ENCODE results near the gene COLEC11.

The COLEC11 gene

DNA sequence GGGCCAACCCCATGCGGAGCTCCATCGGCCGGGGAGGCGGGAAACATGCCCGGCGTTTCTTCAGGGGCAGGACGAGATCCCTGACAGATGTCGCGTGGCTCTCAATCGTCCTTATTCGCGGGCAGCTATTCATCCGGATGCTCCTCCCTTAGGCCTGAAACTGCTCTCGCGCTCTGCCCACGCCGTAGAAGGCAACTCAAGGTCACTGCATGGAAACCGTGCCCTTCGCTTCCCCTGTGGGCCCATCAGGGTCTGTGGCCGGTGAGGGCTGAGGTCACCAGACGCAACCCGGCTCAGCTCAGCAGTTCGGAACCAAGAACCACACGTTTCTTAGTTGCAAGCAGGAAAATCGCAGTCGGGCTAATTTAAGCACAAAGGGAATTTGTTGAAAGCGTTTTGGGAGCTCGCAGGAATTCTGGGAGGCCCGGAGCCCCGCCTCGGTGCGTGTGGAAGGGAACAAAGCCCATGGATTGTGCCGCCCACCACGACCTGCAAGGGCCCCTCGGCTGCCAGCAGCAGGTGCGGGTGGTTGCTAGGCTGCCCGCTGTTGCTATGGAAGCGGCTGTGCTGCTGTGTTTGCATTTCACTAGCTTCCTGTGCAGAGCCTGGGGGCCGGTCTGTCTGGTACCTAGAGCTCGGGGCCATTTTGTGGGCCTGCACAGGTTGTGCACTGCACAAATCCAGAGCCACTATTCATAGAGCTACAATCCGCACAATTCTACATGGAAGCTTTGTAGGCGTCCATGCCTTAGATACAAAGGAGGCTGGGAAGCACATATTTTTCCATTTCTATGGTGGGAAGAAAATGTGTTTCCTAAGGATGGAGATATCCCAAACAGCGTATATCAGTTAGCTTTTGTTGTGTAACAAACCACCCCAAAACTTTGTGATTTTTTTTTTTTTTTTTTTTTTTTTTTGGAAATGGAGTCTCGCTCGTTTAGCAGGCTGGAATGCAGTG, 57.1 kb downstream of the COLEC11 start:
- peak in 57 of 58 donors; percentile 11 to 86 (median 70) for DNase-seq

DNA sequence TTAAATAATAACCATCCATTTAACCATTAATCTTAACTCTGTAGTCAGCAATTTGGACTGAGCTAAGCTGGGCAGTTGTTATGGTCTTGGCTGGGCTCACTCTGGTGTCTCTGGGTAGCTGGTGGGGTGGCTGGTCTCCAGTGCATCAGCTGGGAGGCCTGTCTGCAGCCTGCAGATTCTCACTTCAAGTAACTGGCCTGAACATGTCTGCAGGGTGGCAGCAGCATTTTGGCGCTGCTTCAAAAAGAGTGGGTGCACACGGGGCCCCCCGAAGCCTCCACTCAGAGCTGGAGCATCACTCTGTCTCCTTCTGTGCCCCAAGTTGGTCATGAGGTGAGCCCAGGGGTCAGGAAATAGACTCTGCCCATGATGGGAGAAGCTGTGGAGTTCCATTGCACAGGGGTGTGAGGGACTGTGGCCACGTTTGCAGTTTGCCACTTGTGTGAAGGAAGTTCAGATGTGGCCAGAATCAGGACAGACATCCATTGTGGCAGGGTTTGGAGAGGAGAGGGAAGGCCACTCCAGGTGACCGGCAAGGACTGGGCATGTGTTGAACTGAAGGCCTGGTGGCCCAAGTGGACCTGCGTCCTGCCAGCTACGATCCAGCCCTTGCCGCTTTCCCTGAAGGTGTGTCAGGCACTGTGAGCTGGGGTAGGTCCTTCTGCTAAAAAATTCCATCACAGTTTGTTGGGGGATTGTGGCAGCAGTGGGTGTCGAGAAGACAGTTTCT, 58.1 kb downstream of the COLEC11 start:
- no peak for DNase-seq

DNA sequence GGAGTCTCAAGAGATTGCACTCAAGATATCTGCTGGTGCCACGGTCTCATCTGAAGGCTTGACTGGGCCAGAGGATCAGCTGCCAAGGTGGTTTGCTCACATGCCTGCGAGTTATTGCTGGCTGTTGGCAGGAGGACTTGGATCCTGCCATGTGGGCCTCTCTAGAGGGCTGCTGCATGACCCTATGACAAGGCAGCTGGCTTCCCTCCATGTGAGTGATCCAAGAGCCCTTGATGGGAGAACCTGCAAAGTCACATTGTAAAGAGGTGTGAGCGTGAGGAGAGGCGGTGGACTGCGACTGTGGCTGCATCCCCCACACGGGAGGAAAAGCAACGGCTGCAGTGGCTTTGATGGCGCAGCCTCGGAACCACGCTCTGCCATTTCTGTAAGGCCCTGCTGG, 59.1 kb downstream of the COLEC11 start:
- DNase-seq, result no peak

DNA sequence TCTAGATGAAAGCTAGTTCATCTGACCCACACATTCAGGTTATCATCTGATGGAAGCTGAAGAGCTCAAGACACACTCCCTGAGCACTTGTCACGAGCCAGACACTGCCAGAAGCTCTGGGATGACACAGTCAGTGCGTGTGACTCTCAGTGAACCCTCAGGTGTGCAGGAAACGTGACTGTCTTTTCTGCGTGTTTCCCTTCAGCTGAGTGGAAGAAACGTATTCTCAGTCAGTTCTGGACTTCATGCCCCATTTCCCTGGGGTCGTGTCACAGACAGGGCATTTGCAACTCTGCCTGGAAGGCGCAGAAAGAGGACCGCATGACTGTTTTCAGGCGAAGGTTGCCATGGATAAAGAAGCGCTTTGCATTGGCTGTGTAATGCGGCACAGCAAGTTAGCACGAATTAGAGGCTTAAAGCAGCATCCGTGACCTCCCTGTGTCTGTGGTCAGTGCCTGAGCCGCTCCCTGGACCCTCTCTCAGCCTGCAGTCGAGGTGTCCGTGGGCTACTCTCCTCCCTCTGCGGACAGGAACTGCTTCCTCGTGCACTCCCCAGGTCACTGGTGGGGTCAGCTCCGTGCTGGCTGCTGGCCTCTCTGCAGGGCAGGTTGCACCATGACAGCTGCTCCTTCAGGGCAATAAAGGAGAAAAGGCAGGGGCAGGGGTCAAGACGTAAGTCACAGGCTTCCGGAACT, 59.8 kb downstream of the COLEC11 start:
- no peak for DNase-seq

DNA sequence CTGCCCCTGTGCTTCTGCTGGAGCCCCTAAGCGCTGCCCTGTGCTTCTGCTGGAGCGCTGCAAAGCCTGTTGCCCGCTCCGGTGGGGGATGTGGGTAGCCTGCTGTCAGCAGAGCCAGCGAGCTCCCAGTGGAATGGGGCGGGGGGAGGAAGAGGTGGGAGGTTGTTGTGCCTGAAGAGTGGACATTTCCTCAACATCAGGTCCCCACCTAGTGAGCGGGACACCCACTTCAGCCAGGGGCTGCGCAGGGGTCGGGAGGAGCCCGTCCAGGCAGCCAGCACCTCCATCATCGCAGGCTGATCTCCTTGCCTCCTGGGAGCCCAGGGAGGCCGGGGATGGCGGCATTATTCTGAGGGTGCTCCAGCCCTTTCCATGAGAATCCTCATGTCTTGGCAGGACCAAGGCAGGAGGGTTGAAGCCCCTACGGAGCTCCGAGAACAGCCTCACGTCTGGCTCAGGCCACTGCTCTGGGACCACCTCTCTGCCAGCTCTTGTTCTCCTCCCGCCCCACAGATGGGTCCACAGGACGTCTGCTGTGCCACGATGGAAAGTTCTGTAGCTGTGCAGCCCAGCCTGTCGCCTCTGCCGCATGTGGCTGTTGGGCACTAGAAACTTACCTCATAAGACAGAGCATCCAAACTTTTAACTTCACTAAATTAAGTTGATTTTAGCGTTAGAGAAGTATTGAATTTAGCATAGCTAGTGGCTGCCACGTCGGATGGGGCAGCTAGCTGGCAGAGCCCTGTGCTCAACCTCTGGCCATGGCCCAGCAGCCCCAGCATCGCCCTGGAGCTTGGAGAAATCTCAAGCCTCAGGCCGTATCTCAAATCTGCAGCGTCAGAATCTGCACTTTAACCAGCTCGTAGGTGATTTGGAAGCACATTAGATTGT, 61.2 kb downstream of the COLEC11 start:
- DNase-seq, result no peak

DNA sequence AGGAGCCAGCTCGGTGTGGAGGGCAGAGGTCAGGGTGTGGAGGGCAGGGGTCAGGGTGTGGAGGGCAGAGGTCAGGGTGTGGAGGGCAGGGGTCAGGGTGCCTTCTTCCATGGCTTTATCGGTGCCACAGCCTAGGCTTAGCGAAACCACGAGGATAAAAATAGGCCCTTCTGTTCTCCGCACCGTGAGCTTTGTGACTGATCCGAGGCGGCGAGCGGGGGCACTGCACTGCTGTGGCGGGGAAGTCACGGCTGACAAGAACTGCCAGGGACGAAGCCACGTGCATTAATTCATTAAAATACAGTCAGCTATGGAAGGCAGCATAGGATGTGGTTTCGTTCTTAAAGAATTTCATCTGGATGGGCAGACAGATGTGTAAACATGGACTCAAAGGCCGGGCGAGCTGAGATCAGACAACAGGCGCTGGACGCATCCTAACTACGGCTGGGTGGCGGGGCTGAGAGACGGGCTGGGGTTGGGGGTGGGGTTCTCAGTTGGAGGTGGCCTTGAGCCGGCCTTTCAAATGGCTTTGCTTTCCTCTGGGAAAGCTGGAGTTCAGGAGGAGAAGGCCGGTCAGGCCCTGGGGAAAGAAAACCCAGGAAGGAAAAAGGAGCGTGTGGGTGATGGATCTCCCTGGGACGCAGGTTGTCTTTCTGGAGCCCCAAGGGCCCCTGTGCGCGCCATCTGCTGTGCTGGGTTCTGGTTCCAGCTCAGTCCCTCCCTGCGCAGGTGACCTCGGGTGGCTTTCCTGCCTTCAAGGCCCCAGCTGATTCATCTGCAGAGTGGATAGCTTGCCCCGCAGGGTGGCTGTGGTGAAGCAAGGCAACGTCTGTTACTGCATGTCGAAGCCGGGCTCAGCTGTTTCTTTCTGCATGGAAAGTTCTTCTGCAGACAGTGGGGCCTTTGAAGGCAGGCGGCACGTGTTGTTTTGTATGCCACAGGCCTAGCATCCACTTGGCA, 62.1 kb downstream of the COLEC11 start:
- DNase-seq, result peak in 32 of 58 donors; percentile 5 to 61 (median 34)

DNA sequence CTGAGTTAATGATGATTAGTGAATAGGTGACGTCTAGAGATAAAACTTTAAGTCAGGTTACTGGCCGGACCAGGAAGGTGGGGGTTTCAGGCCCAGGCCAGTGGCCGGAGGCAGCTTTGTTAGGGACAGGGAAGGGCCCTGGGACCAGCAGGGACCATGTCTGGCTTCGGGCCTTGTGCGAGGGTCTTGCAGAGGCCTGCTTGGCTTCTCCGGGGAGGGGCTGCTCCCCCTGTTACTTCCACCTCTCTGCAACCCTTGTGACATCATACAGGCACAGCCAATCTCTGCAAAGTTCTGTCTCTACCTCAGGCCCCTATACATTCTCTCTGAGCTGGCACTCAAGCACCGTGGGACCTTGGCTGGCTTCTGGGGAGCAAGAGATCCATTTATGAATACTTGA, 63.0 kb downstream of the COLEC11 start, which contains the start of gene ALLC:
TSS of gene ALLC (plus strand) at position 320 of the 400 bp plus-strand sequence. CDS start 12,958 bp downstream, outside the sequence.
- no peak for DNase-seq

DNA sequence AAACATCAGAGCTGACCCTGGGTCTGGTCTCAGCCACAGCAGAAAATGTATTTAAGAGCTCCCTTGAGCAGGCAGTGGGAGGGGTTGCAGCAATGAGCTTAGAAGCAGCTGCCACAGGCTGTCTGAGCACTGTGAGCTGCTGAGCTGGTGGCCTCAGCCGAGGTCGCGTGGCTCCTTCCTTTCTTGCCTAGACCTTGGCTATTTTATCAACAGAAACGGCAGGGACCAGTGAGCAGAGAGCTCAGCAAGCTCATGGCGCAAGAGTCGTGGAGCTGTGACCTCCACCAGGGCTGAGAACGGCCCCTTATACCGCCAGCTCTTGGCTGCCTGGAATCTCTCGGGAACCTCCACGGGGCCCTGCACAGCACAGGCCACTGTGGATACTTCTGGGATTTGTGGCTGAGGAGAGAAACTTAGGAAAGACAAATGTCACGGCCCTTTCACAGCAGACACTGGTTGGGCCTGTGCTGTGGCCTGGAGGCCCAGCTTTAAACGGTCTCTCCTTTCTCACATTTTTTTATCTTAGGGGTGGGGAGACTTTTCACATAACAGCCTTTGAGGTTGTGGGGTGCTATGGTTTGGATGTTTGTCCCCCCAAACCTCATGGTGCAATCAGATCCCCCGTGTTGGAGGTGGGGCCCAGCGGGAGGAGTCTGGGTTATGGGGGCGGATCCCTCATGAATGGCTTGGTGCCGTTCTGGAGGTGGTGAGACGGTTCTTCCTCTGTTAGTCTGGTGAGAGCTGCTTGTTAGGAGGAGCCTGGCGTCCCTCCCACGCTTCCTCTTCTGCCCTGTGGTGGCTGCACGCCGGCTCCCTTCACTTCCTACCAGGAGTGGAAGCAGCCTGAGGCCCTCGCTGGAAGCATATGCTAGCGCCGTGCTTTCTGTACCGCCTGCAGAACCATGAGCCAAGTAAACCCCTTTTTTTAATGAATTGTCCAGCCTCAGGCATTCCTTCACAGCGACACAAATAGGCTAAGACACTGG, 64.8 kb downstream of the COLEC11 start:
- DNase-seq, result peak in 1 of 58 donors; percentile 20

DNA sequence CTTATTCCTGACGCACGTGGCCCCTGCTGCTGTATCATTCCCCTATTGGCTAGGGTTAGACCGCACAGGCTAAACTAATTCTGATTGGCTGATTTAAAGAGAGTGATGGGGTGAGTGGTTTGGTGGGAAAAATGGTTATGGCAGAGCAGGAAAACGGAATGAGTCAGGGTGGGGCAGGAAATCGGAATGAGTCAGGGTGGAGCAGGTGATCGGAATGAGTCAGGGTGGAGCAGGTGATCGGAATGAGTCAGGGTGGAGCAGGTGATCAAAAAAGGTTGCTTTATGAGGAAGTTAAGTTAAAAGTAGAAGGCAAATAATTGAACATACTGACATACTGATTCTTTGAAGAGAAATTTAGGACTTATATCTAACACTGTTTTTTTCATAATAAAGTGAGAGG, 65.7 kb downstream of the COLEC11 start:
- peak in 1 of 58 donors; percentile 22 for DNase-seq

DNA sequence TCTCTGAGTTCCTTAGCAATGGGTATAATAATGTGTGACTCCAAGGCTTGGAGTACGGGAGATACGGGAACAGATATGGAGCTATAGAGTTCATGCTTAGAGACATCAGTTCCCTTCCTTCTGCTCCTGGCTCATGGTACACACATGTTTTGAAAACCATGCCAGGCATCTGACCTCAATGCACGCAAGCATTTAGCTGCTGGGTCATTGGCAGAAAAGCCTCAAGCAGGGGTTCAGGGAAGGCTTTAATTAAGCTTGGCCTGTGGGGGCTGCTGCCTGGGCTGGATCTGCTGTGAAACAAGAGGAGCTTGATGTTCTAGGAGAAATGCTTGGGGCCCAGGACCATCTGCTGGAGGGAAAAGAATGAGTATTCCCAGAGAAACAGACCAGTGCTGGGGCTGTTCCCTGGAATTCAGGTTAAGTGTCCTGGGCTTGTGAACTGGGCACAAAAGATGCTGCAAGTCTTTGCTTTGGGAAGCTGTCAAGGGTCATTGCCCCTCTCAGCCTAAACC, 66.3 kb downstream of the COLEC11 start:
- no peak for DNase-seq

DNA sequence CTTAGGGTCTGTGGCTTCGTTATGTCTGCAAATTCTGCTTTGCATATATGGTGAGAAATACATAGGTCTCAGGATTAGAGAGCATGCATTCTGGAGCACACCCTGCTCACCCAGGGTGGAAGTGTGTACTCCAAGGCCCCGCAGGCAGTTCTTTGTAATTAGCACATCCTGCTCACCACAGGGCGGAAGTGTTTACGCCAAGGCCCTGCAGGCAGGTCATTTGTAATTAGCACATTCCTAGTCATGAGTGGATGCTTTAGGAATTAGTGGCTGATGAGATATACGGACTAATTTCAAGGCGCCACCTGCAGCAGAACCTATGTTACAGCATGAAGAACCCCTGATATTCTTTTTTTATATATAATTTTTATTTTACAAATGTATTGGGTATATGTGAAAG, 67.3 kb downstream of the COLEC11 start:
- no peak for DNase-seq

DNA sequence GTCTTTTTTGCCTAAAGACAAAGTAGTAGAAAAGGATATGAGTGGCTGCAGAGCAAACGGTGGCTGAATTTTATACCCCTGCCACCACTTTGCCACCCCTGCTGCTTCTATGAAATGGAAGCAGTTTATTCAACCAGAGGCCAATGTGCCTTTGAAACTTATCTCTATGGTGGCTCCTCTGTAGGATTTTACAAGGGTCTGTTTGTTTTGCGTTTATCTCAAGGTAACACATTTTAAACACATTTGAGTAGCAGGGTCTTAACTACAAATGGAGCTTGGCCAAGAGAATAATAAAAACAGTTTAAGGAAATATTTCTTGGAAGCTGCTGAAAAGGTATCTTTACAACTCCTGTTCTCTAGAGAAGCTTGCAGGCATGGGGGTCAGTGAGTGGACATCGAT, 69.2 kb downstream of the COLEC11 start:
- no peak for DNase-seq

DNA sequence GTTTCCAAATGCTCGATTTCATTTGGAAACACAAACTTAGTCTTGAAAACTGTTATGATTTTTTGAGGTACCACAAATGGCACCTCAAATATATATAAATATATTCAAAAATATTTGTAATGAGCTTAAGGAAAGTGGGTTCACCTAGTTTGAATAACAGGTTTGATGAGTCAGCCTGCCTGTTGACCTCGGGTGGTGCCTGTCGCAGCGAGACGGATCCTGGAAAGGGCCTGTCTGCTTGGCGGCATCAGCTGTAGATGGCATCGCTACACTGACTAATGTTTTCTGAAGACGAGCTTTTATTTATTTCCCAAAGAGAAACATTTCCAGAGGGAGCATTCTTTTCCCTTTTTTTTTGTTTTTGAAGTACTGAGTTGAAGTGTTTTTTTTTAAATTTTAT, 70.0 kb downstream of the COLEC11 start:
- DNase-seq, result no peak

DNA sequence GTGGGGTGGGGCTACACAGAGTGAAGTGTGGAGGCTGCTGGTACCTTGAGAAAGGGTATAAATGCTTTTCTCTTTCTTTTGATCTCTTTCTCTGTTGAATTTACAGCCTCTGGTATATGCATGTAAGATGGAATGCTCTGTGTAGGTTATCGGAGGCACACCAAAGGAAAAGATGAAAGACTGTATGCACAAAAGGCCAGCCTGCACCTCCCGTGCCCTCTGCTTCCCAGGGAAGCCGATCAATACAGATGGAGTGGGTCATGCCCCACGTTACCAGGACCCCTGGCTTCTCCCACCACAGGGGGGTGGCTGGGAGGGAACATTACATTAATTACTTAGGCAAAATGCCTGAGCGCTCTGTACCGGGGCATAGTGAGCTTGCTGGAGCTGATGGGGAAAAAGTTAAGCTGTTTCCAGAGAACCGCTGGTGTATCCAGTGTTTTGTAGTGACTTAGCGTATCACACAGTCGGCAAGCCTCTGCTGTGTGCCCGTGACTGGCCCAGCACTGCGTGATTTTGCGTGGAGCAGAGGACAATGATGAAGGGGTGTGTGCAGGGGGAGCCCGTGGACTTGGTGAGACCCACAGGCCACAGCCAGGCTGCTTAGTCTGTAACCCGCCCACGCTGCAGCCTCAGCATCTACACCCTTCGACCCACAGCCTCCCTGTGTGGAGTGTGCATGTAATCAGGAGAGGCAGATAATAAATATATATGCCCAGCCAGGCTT, 71.1 kb downstream of the COLEC11 start:
- DNase-seq, result no peak

DNA sequence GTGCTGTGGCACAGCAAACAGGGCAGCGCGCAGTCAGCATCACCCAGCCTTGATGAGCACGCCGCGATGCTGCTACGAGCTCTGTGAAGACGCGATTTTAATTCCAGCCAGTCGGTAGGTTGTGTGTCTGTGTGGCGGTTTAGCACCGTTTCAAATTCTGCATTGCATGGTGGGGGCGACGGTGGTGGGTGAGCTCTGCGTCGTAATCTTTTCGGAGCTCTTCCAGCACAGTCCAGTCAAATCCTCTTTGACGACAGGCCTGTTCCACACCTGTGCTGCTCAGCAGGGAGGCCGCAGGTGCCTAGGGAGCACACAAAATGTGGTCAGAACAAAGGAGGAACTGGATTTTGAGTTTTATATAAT, 71.7 kb downstream of the COLEC11 start:
- DNase-seq, result no peak

DNA sequence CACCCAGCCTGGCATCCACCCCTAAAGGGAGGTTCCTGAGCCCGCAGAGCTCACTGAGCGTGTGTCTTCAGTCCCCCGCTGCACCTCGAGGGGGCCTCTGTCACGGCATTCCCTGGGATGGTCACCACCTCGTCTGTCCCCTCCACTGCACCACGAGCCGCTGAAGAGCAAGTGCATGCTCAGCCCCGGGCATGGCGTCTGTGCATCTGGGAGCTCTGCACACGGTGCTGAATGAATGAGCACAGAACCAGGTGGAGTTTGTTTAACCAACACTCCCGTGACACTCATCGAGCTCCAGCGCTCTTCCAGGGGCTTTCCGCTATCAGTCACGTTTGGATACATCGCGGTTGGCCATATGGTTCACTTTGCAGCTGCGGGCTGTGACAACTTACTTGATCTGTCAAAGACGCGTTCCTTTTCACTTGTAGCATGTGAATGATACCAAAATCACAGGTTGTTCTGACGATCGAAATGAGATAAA, 72.3 kb downstream of the COLEC11 start:
- no peak for DNase-seq

DNA sequence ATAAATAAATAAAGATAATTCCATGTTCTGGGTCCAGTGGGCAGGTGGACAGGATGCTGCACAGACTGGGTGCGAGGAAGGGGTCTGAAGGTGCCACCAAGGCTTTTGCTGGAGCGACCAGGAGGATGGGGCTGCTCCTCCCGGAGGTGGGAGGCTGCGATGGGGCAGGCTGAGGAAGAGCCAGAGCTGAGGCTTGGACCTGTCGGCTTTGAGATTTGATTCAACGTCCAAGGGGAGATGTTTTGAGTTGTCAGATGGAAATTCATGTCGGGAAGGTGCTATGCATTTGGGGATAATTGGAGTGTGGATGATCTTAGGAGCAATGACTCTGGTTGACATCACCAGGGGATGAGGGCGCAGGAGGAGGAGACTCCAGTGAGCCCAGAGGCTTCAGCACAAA, 74.7 kb downstream of the COLEC11 start:
- DNase-seq, result no peak

Data from anterior cingulate cortex (tissue), 58 donors.